Neural cell (in vitro differentiated cells): ENCODE data around the gene RGS3. TPM values are rescaled to one million over a fixed set of nuclear protein-coding genes. Genes with fewer than 3 reads are reported as not detected.

Experiments
- H2AFZ ChIP-seq: fragments of 200-600, 300-800 bp; sonication (generic), shearing (Covaris generic); 2 replicates; pipeline ENCODE4 v1.6.0; 2014; ENCODE audit warnings: low read depth, mild to moderate bottlenecking, antibody characterized with exemption, low read length, moderate library complexity
- H3F3A ChIP-seq: fragments of 200-600 bp; shearing (Covaris generic); 2 replicates; pipeline ENCODE4 v1.6.1; 2016; ENCODE audit warnings: mild to moderate bottlenecking, moderate library complexity, mixed read lengths, antibody characterized with exemption, low read length; ENCODE audit not compliant: insufficient read depth, poor library complexity, severe bottlenecking
- H3K27ac ChIP-seq: fragments of 200-600, 300-800 bp; sonication (generic), shearing (Covaris generic); 2 replicates; pipeline ENCODE4 v1.5.1; 2014; ENCODE audit warnings: mild to moderate bottlenecking, low read length, moderate library complexity
- H3K27me3 ChIP-seq: fragments of 300-800, 200-600 bp; sonication (generic), shearing (Covaris generic); 2 replicates; pipeline ENCODE4 v1.6.0; 2014; ENCODE audit warnings: mild to moderate bottlenecking, low read depth, low read length, moderate library complexity; ENCODE audit not compliant: insufficient read depth
- H3K36me3 ChIP-seq: fragments of 300-800, 200-600 bp; sonication (generic), shearing (Covaris generic); 2 replicates; pipeline ENCODE4 v1.5.1; 2014; ENCODE audit warnings: mild to moderate bottlenecking, antibody characterized with exemption, low read length, moderate library complexity; ENCODE audit not compliant: insufficient read depth
- H3K4me2 ChIP-seq: fragments of 300-800, 200-600 bp; sonication (generic), shearing (Covaris generic); 2 replicates; pipeline ENCODE4 v1.6.0; 2014; ENCODE audit warnings: mild to moderate bottlenecking, low read length
- H3K4me3 ChIP-seq: fragments of 300-800, 200-600 bp; sonication (generic), shearing (Covaris generic); 2 replicates; pipeline ENCODE4 v1.5.1; 2014; ENCODE audit warnings: mild to moderate bottlenecking, low read length, moderate library complexity
- H3K79me2 ChIP-seq: fragments of 200-600 bp; shearing (Covaris generic); replicated peaks from 2 replicates; pipeline ENCODE4 v1.6.0; 2014; ENCODE audit warnings: mild to moderate bottlenecking, low read length, moderate library complexity; ENCODE audit not compliant: insufficient read depth
- H3K9ac ChIP-seq: fragments of 300-800, 200-600 bp; sonication (generic), shearing (Covaris generic); 2 replicates; pipeline ENCODE4 v1.6.1; 2016; ENCODE audit warnings: mild to moderate bottlenecking, low read length, mixed read lengths
- H3K9me2 ChIP-seq: fragments of 200-600 bp; shearing (Covaris generic); 2 replicates; pipeline ENCODE4 v1.6.1; 2016; ENCODE audit warnings: mild to moderate bottlenecking, low read length, mixed read lengths; ENCODE audit not compliant: insufficient read depth
- H3K9me3 ChIP-seq: fragments of 200-600, 300-800 bp; sonication (generic), shearing (Covaris generic); 2 replicates; pipeline ENCODE4 v1.6.1; 2016; ENCODE audit warnings: mild to moderate bottlenecking, mixed run types, low read length, moderate library complexity, mixed read lengths
- H4K20me1 ChIP-seq: fragments of 200-600 bp; shearing (Covaris generic); 2 replicates; pipeline ENCODE4 v1.6.1; 2016; ENCODE audit warnings: mild to moderate bottlenecking, mixed run types; ENCODE audit not compliant: insufficient read depth
- EP300 ChIP-seq: fragments of 450-650 bp; conservative IDR thresholded peaks from 2 replicates; pipeline ENCODE4 v1.6.1; 2014; ENCODE audit warnings: antibody characterized with exemption, mild to moderate bottlenecking, moderate library complexity; ENCODE audit not compliant: poor library complexity, severe bottlenecking
- EZH2 ChIP-seq: fragments of 200-600, 300-800 bp; shearing (Covaris generic), sonication (generic); IDR thresholded peaks from 2 replicates; pipeline ENCODE4 v1.6.1; 2014; ENCODE audit warnings: antibody characterized with exemption, low read length, borderline replicate concordance, mild to moderate bottlenecking; ENCODE audit not compliant: insufficient read depth, poor library complexity, severe bottlenecking
- MXI1 ChIP-seq: fragments of 450-650 bp; conservative IDR thresholded peaks from 2 replicates; pipeline ENCODE4 v1.6.1; 2014; ENCODE audit warnings: antibody characterized with exemption, mild to moderate bottlenecking; ENCODE audit not compliant: poor library complexity, severe bottlenecking
- POLR2AphosphoS5 ChIP-seq: IDR thresholded peaks from 2 replicates; pipeline ENCODE4 v1.6.1; 2012
- RAD21 ChIP-seq: fragments of 450-650 bp; conservative IDR thresholded peaks from 2 replicates; pipeline ENCODE4 v1.6.1; 2014; ENCODE audit warnings: antibody characterized with exemption, mild to moderate bottlenecking, moderate library complexity
- SMC3 ChIP-seq: fragments of 450-650 bp; conservative IDR thresholded peaks from 2 replicates; pipeline ENCODE4 v1.6.1; 2014; ENCODE audit warnings: antibody characterized with exemption, mild to moderate bottlenecking, moderate library complexity; ENCODE audit not compliant: poor library complexity
- TAF1 ChIP-seq: IDR thresholded peaks from 2 replicates; pipeline ENCODE4 v1.6.1; 2012; ENCODE audit warnings: low read depth
- polyA plus RNA-seq: library from polyadenylated mRNA; depleted of rRNA; stranded (reverse); fragments of >200 nt; gene quantifications from 2 replicates; pipeline ENCODE4 v1.2.3, GENCODE V29; 2014
- TF ChIP-seq, protein P1 (sequence below): IDR thresholded peaks from 2 replicates; pipeline ENCODE4 v1.6.1; 2012; ENCODE audit warnings: borderline replicate concordance
- TF ChIP-seq, protein P2 (sequence below): fragments of 450-650 bp; IDR thresholded peaks from 2 replicates; pipeline ENCODE4 v1.5.1; 2014; ENCODE audit warnings: antibody characterized with exemption, mild to moderate bottlenecking, moderate library complexity; ENCODE audit not compliant: poor library complexity, severe bottlenecking

Gene RGS3
- polyA plus RNA-seq, 1 donor from 2014 or later = 25.3 TPM

DNA sequence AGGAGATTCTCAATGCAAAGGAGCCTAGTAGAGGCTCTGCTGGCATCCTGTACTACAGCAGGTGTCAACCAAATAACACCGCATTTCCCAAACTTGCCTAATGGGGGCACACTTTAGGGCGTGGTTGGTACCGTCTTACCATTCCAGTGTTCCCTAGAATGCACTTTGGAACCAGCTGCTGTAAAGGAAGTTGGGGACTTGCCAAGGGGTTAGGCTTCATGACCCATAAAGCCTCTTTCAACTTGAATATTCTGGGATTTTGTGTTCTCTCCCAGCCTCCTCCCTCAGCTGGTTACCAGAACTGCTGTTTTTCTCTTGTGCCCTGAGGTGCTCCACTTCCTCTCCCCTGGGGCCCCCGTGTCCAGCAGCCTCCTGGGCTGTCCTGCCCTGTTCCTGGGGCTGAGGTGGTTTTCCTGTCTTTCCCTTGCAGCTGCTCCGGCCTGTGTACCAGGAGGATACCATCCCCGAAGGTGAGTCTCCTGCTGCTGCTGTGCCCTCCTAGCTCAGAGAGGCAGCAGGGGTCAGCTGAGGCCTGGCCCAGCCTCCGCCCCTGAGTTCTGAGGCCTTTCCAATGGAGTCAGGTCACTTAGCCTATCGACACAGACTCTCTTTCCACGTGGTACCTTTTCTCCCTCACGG lies 44.7 kb downstream of the RGS3 start:
- no peaks in the 10 kb centered on the region for H3K9me2 ChIP-seq
- TF ChIP-seq POLR2AphosphoS5 (no peak), TAF1 (no peak), EP300 (no peak), SMC3 (no peak), MXI1 (no peak), RAD21 (no peak), EZH2 (no peak)
- TF ChIP-seq, protein P1, sequence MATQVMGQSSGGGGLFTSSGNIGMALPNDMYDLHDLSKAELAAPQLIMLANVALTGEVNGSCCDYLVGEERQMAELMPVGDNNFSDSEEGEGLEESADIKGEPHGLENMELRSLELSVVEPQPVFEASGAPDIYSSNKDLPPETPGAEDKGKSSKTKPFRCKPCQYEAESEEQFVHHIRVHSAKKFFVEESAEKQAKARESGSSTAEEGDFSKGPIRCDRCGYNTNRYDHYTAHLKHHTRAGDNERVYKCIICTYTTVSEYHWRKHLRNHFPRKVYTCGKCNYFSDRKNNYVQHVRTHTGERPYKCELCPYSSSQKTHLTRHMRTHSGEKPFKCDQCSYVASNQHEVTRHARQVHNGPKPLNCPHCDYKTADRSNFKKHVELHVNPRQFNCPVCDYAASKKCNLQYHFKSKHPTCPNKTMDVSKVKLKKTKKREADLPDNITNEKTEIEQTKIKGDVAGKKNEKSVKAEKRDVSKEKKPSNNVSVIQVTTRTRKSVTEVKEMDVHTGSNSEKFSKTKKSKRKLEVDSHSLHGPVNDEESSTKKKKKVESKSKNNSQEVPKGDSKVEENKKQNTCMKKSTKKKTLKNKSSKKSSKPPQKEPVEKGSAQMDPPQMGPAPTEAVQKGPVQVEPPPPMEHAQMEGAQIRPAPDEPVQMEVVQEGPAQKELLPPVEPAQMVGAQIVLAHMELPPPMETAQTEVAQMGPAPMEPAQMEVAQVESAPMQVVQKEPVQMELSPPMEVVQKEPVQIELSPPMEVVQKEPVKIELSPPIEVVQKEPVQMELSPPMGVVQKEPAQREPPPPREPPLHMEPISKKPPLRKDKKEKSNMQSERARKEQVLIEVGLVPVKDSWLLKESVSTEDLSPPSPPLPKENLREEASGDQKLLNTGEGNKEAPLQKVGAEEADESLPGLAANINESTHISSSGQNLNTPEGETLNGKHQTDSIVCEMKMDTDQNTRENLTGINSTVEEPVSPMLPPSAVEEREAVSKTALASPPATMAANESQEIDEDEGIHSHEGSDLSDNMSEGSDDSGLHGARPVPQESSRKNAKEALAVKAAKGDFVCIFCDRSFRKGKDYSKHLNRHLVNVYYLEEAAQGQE = no peak
- TF ChIP-seq, protein P2, sequence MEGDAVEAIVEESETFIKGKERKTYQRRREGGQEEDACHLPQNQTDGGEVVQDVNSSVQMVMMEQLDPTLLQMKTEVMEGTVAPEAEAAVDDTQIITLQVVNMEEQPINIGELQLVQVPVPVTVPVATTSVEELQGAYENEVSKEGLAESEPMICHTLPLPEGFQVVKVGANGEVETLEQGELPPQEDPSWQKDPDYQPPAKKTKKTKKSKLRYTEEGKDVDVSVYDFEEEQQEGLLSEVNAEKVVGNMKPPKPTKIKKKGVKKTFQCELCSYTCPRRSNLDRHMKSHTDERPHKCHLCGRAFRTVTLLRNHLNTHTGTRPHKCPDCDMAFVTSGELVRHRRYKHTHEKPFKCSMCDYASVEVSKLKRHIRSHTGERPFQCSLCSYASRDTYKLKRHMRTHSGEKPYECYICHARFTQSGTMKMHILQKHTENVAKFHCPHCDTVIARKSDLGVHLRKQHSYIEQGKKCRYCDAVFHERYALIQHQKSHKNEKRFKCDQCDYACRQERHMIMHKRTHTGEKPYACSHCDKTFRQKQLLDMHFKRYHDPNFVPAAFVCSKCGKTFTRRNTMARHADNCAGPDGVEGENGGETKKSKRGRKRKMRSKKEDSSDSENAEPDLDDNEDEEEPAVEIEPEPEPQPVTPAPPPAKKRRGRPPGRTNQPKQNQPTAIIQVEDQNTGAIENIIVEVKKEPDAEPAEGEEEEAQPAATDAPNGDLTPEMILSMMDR = no peak
- H3K27ac ChIP-seq = no peak overlapping the region
- H3K4me3 ChIP-seq = no peak overlapping the region
- H3K36me3 ChIP-seq = no peaks in the 10 kb centered on the region
- no peak overlapping the region for H2AFZ ChIP-seq
- H3K4me2 ChIP-seq = no peak overlapping the region
- H3K9me3 ChIP-seq = no peaks in the 10 kb centered on the region
- H3F3A ChIP-seq = no peaks in the 10 kb centered on the region
- H3K79me2 ChIP-seq = no peaks in the 10 kb centered on the region
- H3K9ac ChIP-seq = no peak overlapping the region
- no peaks in the 10 kb centered on the region for H4K20me1 ChIP-seq
- H3K27me3 ChIP-seq = no peaks in the 10 kb centered on the region

DNA sequence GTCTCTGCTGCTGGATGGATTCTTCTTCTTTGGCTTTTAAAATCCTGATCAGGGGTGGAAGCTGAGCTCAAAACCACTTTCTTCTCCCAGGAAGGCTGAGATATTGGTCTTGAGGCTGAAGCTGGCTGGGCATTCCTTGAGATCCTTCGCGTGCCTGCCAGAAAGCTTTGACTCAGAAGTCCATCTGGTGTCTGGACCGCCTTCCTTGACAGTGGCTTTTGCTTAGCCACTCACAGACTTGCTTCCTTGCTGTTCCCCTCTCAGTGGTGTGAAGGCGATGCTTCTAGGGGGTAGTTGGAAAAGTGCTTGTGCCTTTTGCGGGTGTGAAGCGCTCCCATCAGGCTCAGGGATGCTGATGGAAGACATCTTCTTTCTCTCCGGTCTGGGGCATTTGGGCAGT lies 45.9 kb downstream of the RGS3 start:
- Histone ChIP-seq H3K36me3 (no peaks in the 10 kb centered on the region), H3K79me2 (no peaks in the 10 kb centered on the region), H2AFZ (no peak overlapping the region), H3K9me3 (no peaks in the 10 kb centered on the region), H3K4me3 (no peak overlapping the region), H3K4me2 (no peak overlapping the region), H3K27me3 (no peaks in the 10 kb centered on the region), H4K20me1 (no peaks in the 10 kb centered on the region), H3K9me2 (no peaks in the 10 kb centered on the region), H3F3A (no peaks in the 10 kb centered on the region), H3K9ac (no peak overlapping the region), H3K27ac (no peak overlapping the region)
- TF ChIP-seq EP300 (no peak), EZH2 (no peak), POLR2AphosphoS5 (no peak), RAD21 (no peak), TAF1 (no peak), MXI1 (no peak)
- TF ChIP-seq, protein P2 = no peak
- TF ChIP-seq, protein P1 = no peak
